ENCODE results near the gene KHSRP. TPM values are rescaled to one million over a fixed set of nuclear protein-coding genes. Genes with fewer than 3 reads are reported as not detected.

Gene KHSRP
- total and polyA plus RNA-seq, 10 donors, result 35.8 to 174 (median 124) TPM

DNA sequence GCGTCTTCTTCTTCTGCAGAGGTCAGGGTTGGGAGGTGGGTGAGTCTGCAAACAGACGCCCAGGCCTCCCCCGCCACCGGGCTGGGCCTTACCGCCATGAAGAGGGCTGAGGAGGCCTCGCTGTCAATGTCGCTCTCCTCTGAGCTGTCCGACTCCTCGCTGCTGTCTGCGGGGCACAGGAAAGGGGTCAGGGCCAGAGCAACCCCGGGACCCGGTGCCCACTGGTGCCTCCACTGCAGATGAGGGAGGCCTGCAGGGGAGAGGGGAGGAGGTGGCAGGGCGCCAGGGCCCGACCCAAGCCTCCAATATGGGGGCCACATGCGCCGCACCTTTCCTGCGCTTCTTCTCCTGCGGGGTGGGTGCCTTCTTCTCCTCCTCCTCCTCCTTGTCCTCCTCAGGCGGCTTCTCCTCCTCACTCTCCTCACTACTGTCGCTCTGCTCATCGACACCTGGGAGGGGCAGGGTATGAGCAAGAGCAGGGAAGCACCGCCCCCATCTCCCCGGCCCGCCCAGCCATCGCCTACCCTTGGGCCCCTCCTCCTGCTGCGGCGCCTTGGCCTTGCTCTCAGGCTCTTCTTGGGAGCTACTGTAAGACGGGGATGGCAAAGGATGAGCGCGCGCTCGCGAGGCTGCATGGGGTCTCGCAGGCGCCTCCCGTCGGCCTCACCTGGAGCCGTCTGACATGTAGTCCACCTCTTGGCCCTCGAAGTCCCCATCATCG is 43.4 kb downstream of the KHSRP start:
- Histone ChIP-seq H3K36me3 (peaks cover 14 to 86% (median 75%) of the 10 kb centered on the region in 6 donors), H3K4me1 (no peaks in the 10 kb centered on the region), H3K9me3 (peaks cover 0 to 5% (median 1%) of the 10 kb centered on the region in 8 donors), H3K27ac (no peak overlapping the region), H3K27me3 (replicated peaks in 1 of 7) (no peaks in the 10 kb centered on the region), H3K4me3 (no peak overlapping the region)
- intact Hi-C loops (cut with DNase I; ENCODE audit: low total_unique reads), result no loop called here
- peak in 1 of 3 donors; percentile 14 for TF ChIP-seq POLR2AphosphoS5 (IDR thresholded peaks at IDR 0.05)
- TF ChIP-seq POLR2A (IDR thresholded peaks at IDR 0.05), result no peak
- 95 to 97% (median 97%) methylated on average over 30 to 40 of the region's 40 CpGs for WGBS, 5 donors
- no peak for DNase-seq

DNA sequence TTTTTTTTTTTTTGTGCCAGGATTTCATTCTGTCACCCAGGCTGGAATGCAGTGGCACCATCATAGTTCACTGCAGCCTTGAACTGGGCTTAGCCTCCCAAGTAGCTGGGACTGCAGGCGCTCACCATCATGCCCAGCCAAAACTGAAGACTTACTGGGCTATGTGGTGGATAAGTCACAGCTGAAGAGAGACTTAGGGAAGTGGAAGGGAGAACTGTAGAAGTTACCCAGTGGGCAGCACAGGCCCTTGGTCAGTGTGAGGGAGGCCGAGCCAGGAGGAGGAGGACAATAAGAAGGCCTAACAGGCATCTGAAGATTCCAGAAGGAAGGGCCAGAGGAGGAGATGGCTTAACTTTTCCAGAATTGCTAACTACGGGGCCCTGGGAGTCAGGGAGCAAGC is 44.9 kb downstream of the KHSRP start:
- 77 to 98% (median 91%) methylated on average over 3 of the region's 3 CpGs for WGBS, 5 donors

GRCh38 chr19:6378486-6378885 is 46.1 kb downstream of the KHSRP start:
- intact Hi-C loops (cut with DNase I; ENCODE audit: low total_unique reads), result no loop called here
- Histone ChIP-seq H3K9me3 (peaks cover 0 to 5% (median 1%) of the 10 kb centered on the region in 8 donors), H3K27me3 (replicated peaks in 1 of 7) (no peaks in the 10 kb centered on the region), H3K4me3 (no peak overlapping the region), H3K27ac (no peak overlapping the region), H3K36me3 (peaks cover 14 to 75% (median 49%) of the 10 kb centered on the region in 6 donors), H3K4me1 (peaks cover 5 to 9% (median 7%) of the 10 kb centered on the region in 6 donors)
- no peak for DNase-seq
- TF ChIP-seq POLR2A (IDR thresholded peaks at IDR 0.05) (no peak), POLR2AphosphoS5 (IDR thresholded peaks at IDR 0.05) (no peak)
- WGBS, 5 donors, result 87 to 95% (median 91%) methylated on average over 9 of the region's 9 CpGs

More for the DNA sequence above, 44.9 kb downstream of the KHSRP start:
- H3K9me3 ChIP-seq, result peaks cover 0 to 5% (median 1%) of the 10 kb centered on the region in 8 donors
- intact Hi-C loops (cut with DNase I; ENCODE audit: low total_unique reads), result no loop called here
- H3K4me1 ChIP-seq, result no peaks in the 10 kb centered on the region
- H3K4me3 ChIP-seq, result no peak overlapping the region
- peaks cover 14 to 82% (median 62%) of the 10 kb centered on the region in 6 donors for H3K36me3 ChIP-seq
- no peak overlapping the region for H3K27ac ChIP-seq
- no peak for DNase-seq
- TF ChIP-seq POLR2AphosphoS5 (IDR thresholded peaks at IDR 0.05) (no peak), CTCF (IDR thresholded peaks at IDR 0.05 in 8 of 11, conservative IDR thresholded peaks at IDR 0.05 in 3 of 11) (no peak), POLR2A (IDR thresholded peaks at IDR 0.05) (no peak)
- no peaks in the 10 kb centered on the region for H3K27me3 ChIP-seq (replicated peaks in 1 of 7)

DNA sequence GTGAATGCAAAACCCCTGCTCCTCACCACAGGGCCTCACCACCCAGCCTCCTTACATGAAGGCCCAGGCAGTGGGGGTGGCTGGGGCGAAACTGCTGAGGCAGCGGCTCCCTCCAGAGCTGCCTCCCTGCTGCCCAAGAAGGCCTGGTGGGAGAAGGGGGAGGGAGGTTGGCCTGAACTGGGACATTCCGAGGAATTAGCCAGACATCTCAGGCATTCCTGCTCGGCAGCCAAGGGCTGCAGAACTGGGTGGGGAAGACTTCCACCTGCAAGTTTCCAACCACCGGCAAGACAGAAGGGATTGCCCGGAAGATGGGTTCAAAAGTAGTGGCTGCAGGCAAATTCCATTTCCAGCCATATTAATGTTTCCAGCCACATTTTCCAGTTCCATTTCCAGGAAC is 46.6 kb downstream of the KHSRP start:
- DNase-seq, result no peak
- TF ChIP-seq CTCF (IDR thresholded peaks at IDR 0.05 in 8 of 11, conservative IDR thresholded peaks at IDR 0.05 in 3 of 11), result no peak
- no peak for TF ChIP-seq POLR2A (IDR thresholded peaks at IDR 0.05)
- TF ChIP-seq POLR2AphosphoS5 (IDR thresholded peaks at IDR 0.05), result peak in 1 of 3 donors; percentile 43
- H3K27me3 ChIP-seq (replicated peaks in 1 of 7), result no peaks in the 10 kb centered on the region
- H3K36me3 ChIP-seq, result peaks cover 14 to 70% (median 45%) of the 10 kb centered on the region in 6 donors
- peaks cover 5 to 11% (median 8%) of the 10 kb centered on the region in 6 donors for H3K4me1 ChIP-seq
- H3K4me3 ChIP-seq, result no peak overlapping the region
- H3K27ac ChIP-seq, result no peak overlapping the region
- H3K9me3 ChIP-seq, result peaks cover 0 to 5% (median 1%) of the 10 kb centered on the region in 8 donors
- 73 to 90% (median 89%) methylated on average over 4 to 6 of the region's 6 CpGs for WGBS, 5 donors
- intact Hi-C loops (cut with DNase I; ENCODE audit: low total_unique reads), result no loop called here

DNA sequence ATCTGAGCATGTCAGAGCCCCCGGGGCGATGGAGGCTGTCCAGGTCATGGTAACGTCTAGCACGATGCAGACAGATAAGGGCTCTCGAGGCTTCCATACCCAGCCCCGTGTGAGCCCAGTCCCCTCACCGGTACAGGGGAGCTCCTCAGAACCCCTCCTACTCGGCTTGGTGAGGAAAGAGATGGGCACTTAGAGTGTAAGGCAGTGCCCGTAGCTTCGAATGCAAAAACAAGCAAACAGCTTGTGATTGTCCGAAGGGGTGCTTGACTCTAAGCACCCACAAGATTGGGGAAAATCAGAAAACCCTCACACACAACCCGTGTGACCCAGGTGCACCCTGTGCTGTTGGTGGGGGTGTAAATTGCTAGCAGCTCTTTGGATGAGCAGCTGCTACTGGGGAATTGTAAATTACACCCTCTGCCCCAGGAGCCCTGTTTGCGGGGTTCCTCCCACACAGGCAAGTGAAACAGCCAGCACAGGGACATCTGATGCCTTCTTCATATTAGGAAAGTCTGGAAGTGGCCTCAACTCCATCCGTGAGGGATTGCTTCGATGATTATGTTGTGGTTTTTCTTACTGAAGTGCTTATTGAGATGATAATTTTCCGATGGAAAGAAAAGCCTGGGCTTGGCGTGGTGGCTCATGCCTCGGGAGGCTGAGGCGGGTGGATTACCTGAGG is 48.0 kb downstream of the KHSRP start:
- Histone ChIP-seq H3K9me3 (peaks cover 0 to 5% (median 1%) of the 10 kb centered on the region in 8 donors), H3K36me3 (peaks cover 14 to 56% (median 32%) of the 10 kb centered on the region in 6 donors), H3K4me1 (peaks cover 5 to 19% (median 15%) of the 10 kb centered on the region in 6 donors), H3K4me3 (no peak overlapping the region), H3K27ac (no peak overlapping the region), H3K27me3 (replicated peaks in 1 of 7) (no peaks in the 10 kb centered on the region)
- intact Hi-C loops (cut with DNase I; ENCODE audit: low total_unique reads), result no loop called here
- WGBS, 5 donors, result 77 to 85% (median 81%) methylated on average over 19 of the region's 19 CpGs
- TF ChIP-seq POLR2AphosphoS5 (IDR thresholded peaks at IDR 0.05), result peak in 1 of 3 donors; percentile 33
- TF ChIP-seq CTCF (IDR thresholded peaks at IDR 0.05 in 8 of 11, conservative IDR thresholded peaks at IDR 0.05 in 3 of 11), result no peak
- no peak for DNase-seq
